Common myeloid progenitor, CD34-positive (primary cell): Measurements from ENCODE around the gene SLC25A51.

ENCODE experiments used
- CTCF ChIA-PET: fragments of 350-600 bp; sonication (Branson Sonifier 250); formaldehyde crosslinking; loops from one replicate; lab custom pipeline; 2021; ENCODE audit warnings: antibody characterized with exemption; lab: Charles Lee
- POLR2A ChIA-PET: fragments of 350-600 bp; sonication (Branson Sonifier 250); formaldehyde crosslinking; loops from one replicate; lab custom pipeline; 2021; ENCODE audit warnings: antibody characterized with exemption; lab: Charles Lee
- DNase-seq, 3 donors: peaks; one replicate each; pipeline versions ENCODE4 v3.0.0 to v3.0.0-alpha.2; 2013
- H3K27ac ChIP-seq, 2 experiments: 1 replicate in 1 of 2; 2 replicates in 1 of 2; pipeline ENCODE4 v1.7.0; 2013; ENCODE audit warnings: inconsistent platforms in 2 of 2, low read length in 2 of 2, mild to moderate bottlenecking in 2 of 2, low read depth in 1 of 2, moderate library complexity in 1 of 2; ENCODE audit not compliant: severe bottlenecking in 2 of 2, insufficient read depth in 1 of 2, poor library complexity in 1 of 2
- H3K27me3 ChIP-seq, 5 experiments: replicated peaks in 2 of 5; 1 replicate in 3 of 5; 2 replicates in 2 of 5; pipeline versions ENCODE4 v1.6.1 to v1.7.0; 2013; ENCODE audit warnings: low read length in 4 of 5, mild to moderate bottlenecking in 2 of 5, moderate library complexity in 2 of 5, inconsistent platforms in 1 of 5; ENCODE audit not compliant: insufficient read depth in 5 of 5, control insufficient read depth in 4 of 5
- H3K36me3 ChIP-seq, 4 experiments: 1 replicate in 2 of 4; 2 replicates in 2 of 4; pipeline versions ENCODE4 v1.6.1 to v1.7.0; 2013; ENCODE audit warnings: low read length in 3 of 4, control low read depth in 1 of 4, mild to moderate bottlenecking in 1 of 4; ENCODE audit not compliant: control insufficient read depth in 4 of 4, insufficient read depth in 4 of 4
- H3K4me1 ChIP-seq, 4 experiments: 1 replicate in 3 of 4; 2 replicates in 1 of 4; pipeline versions ENCODE4 v1.6.1 to v1.7.1; 2013; ENCODE audit warnings: low read length in 3 of 4, mild to moderate bottlenecking in 3 of 4, control low read depth in 1 of 4, inconsistent platforms in 1 of 4, moderate library complexity in 1 of 4; ENCODE audit not compliant: control insufficient read depth in 4 of 4, insufficient read depth in 4 of 4; ENCODE audit errors: control extremely low read depth in 1 of 4
- H3K4me3 ChIP-seq, 7 experiments: 1 replicate in 4 of 7; 2 replicates in 3 of 7; pipeline versions ENCODE4 v1.5.1 to v1.7.0; 2013; ENCODE audit warnings: mild to moderate bottlenecking in 7 of 7, low read length in 6 of 7, moderate library complexity in 6 of 7, inconsistent platforms in 2 of 7, low read depth in 2 of 7, control low read depth in 1 of 7; ENCODE audit not compliant: insufficient read depth in 4 of 7, control insufficient read depth in 1 of 7; ENCODE audit errors: extremely low read depth in 1 of 7
- H3K9me3 ChIP-seq, 5 experiments: 1 replicate in 4 of 5; 2 replicates in 1 of 5; pipeline versions ENCODE4 v1.6.1 to v1.7.1; 2013; ENCODE audit warnings: low read length in 4 of 5, mild to moderate bottlenecking in 2 of 5, inconsistent platforms in 1 of 5, low read depth in 1 of 5, moderate library complexity in 1 of 5; ENCODE audit not compliant: control insufficient read depth in 4 of 5, insufficient read depth in 2 of 5; ENCODE audit errors: control extremely low read depth in 1 of 5
- WGBS: methylation state at CpG from one replicate; pipeline ENCODE4 v1.1.5; 2013; ENCODE audit not compliant: insufficient coverage; 5-methylcytosine and 5-hydroxymethylcytosine counted together

The SLC25A51 gene

DNA sequence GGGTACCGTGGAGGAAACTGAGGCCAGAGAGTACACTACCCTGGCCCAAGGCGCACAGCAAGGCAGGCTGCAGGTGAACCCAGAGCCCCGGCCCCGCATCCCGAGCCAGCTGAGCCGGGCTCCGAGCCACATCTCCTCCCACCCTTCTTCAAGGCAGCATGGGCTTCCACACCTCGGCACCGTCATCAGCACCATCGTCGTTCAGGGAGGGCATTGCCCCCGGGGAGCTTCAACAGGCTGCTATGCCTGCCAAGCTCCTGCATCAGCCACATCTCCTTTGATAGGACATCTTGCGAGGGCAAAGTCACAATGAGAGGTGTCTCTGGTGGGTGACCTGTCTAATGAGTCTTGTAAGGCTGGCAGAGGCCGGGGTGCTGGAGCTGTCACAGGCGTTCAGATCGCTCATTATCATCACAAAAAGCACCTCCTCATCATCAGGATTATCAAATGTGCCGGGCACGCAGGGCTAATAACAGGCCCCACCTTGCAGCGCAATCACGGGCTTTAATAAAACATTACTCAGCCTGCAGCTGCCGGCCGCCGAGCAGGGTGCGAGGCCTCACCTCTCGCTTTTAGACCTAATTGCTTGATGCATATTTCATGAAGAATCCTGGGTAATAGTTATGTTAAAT lies 20.0 kb upstream of the SLC25A51 start:
- CTCF ChIA-PET: interaction anchor here (4.9 kb wide), 1 partner anchor 9 kb away, joined by 27 read pairs; no protein-coding TSS in a partner anchor
- H3K4me1 ChIP-seq: peaks cover 0 to 19% (median 3%) of the 10 kb centered on the region in 4 experiments
- no peaks in the 10 kb centered on the region for H3K27me3 ChIP-seq
- peaks cover 0 to 3% (median 0%) of the 10 kb centered on the region in 4 experiments for H3K36me3 ChIP-seq
- 96% methylated on average over 21 of the region's 25 CpGs for WGBS
- DNase-seq: no peak
- H3K9me3 ChIP-seq: no peaks in the 10 kb centered on the region
- POLR2A ChIA-PET: no interaction called here
- H3K4me3 ChIP-seq: no peak overlapping the region
- H3K27ac ChIP-seq: no peak overlapping the region

DNA sequence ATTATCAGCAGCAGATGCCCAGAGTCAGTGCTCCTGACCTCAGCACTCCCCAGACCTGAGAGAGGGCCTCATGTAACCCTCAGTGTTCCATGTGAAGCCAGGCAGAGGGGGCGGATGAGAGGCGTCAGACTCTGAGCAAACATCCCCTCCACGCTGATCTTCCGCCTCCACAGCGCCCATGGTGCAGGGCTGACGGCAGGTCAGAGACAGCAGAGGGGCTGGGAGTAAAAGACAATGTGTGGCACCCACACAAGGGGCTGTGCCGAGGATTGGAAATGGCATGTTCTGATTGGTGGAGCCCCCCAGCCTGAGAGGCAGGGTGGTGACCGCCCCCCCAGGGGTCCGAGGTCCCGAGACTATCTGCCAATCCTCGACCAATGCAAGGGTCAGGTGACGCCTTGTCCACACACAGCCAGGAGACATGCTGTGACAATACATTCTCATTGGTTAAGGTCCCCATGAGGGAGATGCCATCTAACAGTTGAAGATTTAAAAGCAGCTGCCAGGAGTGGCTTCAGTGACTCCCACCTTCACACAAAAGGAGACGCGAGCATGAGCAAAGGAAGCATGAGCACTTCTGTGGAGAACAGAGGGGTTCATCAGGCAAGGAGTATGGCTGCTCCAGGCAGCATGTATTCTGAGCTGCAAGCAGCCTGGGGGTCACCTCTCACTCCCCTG lies 19.3 kb upstream of the SLC25A51 start:
- 96% methylated on average over 14 of the region's 14 CpGs for WGBS
- H3K9me3 ChIP-seq: no peaks in the 10 kb centered on the region
- POLR2A ChIA-PET: no interaction called here
- no peak overlapping the region for H3K27ac ChIP-seq
- H3K4me1 ChIP-seq: peaks cover 0 to 16% (median 1%) of the 10 kb centered on the region in 4 experiments
- no peaks in the 10 kb centered on the region for H3K27me3 ChIP-seq
- no peak overlapping the region for H3K4me3 ChIP-seq
- peaks cover 0 to 7% (median 0%) of the 10 kb centered on the region in 4 experiments for H3K36me3 ChIP-seq
- CTCF ChIA-PET: interaction anchor here (4.9 kb wide), 1 partner anchor 8 kb away, joined by 27 read pairs; no protein-coding TSS in a partner anchor
- no peak for DNase-seq

DNA sequence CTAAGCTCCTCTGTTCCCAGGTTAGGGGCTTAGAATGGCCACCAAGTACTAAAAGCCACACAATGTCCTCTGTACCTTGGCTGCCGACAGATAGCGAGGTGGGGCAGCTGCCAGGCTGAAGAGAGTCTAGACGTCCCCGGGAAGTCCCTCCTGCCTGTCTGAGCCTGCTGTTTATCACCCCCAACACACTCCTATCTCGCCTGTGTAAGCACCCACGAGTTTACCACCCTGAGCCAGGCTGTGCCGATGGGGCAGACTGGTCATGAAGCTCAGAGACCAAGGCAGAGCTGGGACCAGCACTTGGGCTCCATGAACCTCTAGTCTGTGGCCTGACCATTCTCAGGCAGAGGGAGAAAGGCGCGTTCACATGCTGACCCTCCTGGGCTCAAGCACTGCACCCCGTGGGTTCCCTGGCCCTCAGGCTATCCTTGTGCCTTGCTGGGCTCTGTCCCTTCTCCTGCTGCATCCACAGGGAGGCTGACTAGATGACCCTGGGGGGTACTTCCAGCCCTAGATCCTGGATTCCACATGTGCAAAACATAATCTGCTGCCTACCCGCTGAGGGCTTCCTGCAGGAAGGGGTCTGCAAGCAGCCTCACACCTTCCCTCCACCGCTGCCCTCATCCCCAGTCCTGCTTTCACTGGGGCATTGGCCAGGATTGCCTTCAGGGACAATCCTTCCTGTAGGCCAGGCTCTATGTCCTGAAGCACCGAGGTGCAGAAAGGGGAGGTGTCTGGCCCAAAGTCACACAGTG lies 18.6 kb upstream of the SLC25A51 start:
- Histone ChIP-seq H3K27me3 (no peaks in the 10 kb centered on the region), H3K36me3 (peaks cover 0 to 10% (median 3%) of the 10 kb centered on the region in 4 experiments), H3K9me3 (no peaks in the 10 kb centered on the region), H3K4me1 (peaks cover 0 to 11% (median under 1%) of the 10 kb centered on the region in 4 experiments), H3K27ac (no peak overlapping the region), H3K4me3 (no peak overlapping the region)
- no peak for DNase-seq
- 89% methylated on average over 12 of the region's 13 CpGs for WGBS
- ChIA-PET CTCF (interaction anchor here (0.8 to 4.9 kb wide), 2 partner anchors 8 kb away, joined by 5 to 27 read pairs; no protein-coding TSS in a partner anchor), POLR2A (no interaction called here)

DNA sequence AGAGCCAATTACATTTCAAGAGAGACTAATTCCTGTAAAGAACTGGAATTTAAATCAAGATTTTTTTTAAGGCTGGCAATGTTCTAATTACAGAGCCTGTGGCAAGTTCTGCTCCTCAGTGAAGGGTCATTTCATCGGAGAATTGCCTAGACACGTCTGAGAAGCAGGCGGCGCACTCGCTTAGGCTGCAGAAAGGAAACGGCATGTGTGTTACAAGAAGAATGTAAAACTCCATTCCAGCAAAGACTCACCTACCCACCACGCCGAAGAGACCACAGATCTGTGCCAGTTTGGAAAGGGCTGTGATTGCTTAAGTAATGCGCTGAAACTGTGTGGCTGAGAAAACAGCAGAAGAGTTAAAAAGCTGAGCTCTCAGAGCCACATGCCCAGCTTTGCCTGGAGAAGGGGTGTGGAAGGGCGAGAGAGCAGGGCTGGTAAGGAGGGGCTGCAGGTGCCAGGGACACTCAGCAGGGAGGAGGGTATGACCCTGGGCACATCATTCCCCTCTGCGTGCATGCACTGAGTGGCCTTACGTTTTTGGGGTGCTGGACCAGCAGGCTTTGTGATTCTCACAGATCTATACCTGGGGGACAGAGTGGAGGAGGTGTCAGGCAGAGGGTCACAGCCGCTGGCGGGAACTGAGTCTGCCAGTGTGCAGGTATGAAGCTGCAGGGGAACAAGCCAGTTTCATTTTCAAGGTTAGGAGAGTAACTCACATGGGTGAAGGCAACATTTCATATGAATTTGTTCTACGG lies 17.8 kb upstream of the SLC25A51 start:
- WGBS: 93% methylated on average over 10 of the region's 15 CpGs
- peaks cover 0 to 10% (median 4%) of the 10 kb centered on the region in 4 experiments for H3K36me3 ChIP-seq
- ChIA-PET POLR2A (no interaction called here), CTCF (interaction anchor here (0.8 to 1.0 kb wide), 2 partner anchors 8 to 55 kb away, joined by 3 to 5 read pairs; no protein-coding TSS in a partner anchor)
- no peak overlapping the region for H3K27ac ChIP-seq
- H3K4me3 ChIP-seq: no peak overlapping the region
- DNase-seq: no peak
- H3K9me3 ChIP-seq: no peaks in the 10 kb centered on the region
- no peaks in the 10 kb centered on the region for H3K27me3 ChIP-seq
- peaks cover 0 to 15% (median 0%) of the 10 kb centered on the region in 4 experiments for H3K4me1 ChIP-seq

DNA sequence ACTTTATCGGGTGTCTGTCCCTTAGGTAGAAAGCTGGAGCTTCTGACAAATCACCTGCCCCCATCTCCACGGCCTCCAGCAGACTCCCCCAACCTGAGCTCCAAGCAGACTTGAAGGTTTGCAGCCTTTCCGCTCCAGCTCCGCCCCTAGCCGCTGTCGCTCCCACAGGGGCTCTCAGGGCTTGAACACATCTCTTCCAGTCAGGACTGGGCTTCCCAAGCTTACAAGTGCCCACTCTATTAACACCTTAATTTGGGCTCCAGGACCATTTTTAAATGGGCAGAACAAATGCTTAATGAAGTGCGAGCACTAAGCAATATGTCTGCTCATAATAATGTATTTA lies 17.2 kb upstream of the SLC25A51 start:
- H3K9me3 ChIP-seq: no peaks in the 10 kb centered on the region
- no peak overlapping the region for H3K27ac ChIP-seq
- ChIA-PET POLR2A (no interaction called here), CTCF (interaction anchor here (1.0 kb wide), 1 partner anchor 56 kb away, joined by 3 read pairs; no protein-coding TSS in a partner anchor)
- DNase-seq: no peak
- no peak overlapping the region for H3K4me3 ChIP-seq
- H3K36me3 ChIP-seq: peaks cover 0 to 10% (median 4%) of the 10 kb centered on the region in 4 experiments
- H3K4me1 ChIP-seq: peaks cover 0 to 11% (median 0%) of the 10 kb centered on the region in 4 experiments
- no peaks in the 10 kb centered on the region for H3K27me3 ChIP-seq
- WGBS: 96% methylated on average over 4 of the region's 7 CpGs

DNA sequence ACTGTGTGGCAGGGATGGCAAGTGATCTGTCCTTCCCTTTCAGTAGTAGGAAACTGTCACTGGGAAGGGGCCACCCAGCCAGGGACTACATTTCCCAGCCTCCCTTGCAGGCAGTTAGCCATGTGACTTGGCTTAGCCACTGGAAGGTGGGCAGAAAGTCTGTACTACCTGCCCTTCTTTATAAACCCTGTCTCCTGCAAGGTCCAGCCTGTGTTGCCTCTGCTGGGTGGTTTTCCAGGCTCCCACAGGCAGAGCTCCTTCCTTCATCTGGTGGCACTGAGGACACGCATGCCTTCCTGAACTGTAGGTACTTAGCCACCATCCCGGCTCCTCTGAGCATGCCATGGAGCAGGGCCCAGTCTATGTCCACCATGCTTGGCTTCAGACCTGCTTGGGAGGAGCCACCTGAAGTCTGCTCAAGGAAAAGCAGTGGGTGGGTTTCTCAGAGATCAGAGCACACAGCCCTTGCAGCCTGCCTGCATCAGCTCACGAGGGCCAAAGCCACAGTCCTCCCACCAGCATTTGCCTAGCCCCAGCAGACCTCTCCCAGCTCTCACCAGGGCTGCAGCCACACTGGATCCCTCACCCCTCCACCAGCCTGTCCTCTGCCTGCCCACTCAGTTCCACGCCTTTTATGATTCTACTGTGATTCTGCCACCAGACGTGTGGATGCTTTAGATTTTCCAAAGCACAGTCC lies 16.7 kb upstream of the SLC25A51 start:
- POLR2A ChIA-PET: no interaction called here
- Histone ChIP-seq H3K27ac (no peak overlapping the region), H3K27me3 (no peaks in the 10 kb centered on the region), H3K36me3 (peaks cover 0 to 10% (median 4%) of the 10 kb centered on the region in 4 experiments), H3K4me1 (peaks cover 0 to 9% (median 0%) of the 10 kb centered on the region in 4 experiments), H3K9me3 (no peaks in the 10 kb centered on the region), H3K4me3 (peak overlapping the region in 1 of 7 experiments; percentile 1)
- peak in 2 of 3 donors; percentile 13 to 25 for DNase-seq
- CTCF ChIA-PET: interaction anchor here (1.0 kb wide), 1 partner anchor 56 kb away, joined by 3 read pairs; no protein-coding TSS in a partner anchor
- 95% methylated on average over 5 of the region's 5 CpGs for WGBS
